Daoy (cell line): ENCODE data around the gene ASXL1. TPM values are rescaled to one million over a fixed set of nuclear protein-coding genes. Genes with fewer than 3 reads are reported as not detected.

Experiments used
- DNase-seq: peaks from one replicate; pipeline ENCODE4 v3.0.0-alpha.2; 2015; ENCODE audit warnings: low read depth
- total RNA-seq: library from RNA; depleted of rRNA; stranded (reverse); fragments of >200 nt; shearing (Covaris generic); gene quantifications from 2 replicates; pipeline ENCODE4 v1.2.3, GENCODE V29; 2014

Gene ASXL1
- total RNA-seq, 1 experiment from 2014 or later: 26.1 TPM

- DNase-seq: no peak
Measured at GRCh38 chr20:32440069-32440757, 82.1 kb downstream of the ASXL1 start.

GRCh38 chr20:32440758-32441078, 82.6 kb downstream of the ASXL1 start:
- no peak for DNase-seq

- DNase-seq: no peak
Measured at GRCh38 chr20:32441638-32442037, 83.5 kb downstream of the ASXL1 start.

- no peak for DNase-seq
Measured at GRCh38 chr20:32442630-32443373, 84.7 kb downstream of the ASXL1 start.

GRCh38 chr20:32443386-32443974, 85.3 kb downstream of the ASXL1 start:
- no peak for DNase-seq

GRCh38 chr20:32444474-32445220, 86.5 kb downstream of the ASXL1 start:
- no peak for DNase-seq

GRCh38 chr20:32445539-32446273, 87.6 kb downstream of the ASXL1 start:
- DNase-seq: no peak

- no peak for DNase-seq
Measured at GRCh38 chr20:32446301-32447100, 88.4 kb downstream of the ASXL1 start.

- DNase-seq: no peak
Measured at GRCh38 chr20:32447136-32448027, 89.3 kb downstream of the ASXL1 start.

- DNase-seq: no peak
Measured at GRCh38 chr20:32448306-32449056, 90.3 kb downstream of the ASXL1 start.

- DNase-seq: no peak
Measured at GRCh38 chr20:32449057-32449889, 91.1 kb downstream of the ASXL1 start.

GRCh38 chr20:32449890-32450401, 91.8 kb downstream of the ASXL1 start:
- DNase-seq: no peak

GRCh38 chr20:32450484-32451061, 92.4 kb downstream of the ASXL1 start:
- no peak for DNase-seq

- no peak for DNase-seq
Measured at GRCh38 chr20:32451340-32451681, 93.2 kb downstream of the ASXL1 start.

- no peak for DNase-seq
Measured at GRCh38 chr20:32451682-32452461, 93.7 kb downstream of the ASXL1 start.

GRCh38 chr20:32452776-32453466, 94.8 kb downstream of the ASXL1 start:
- no peak for DNase-seq
